HT-29 (cell line): ENCODE results near the gene MDH1. TPM values are rescaled to one million over a fixed set of nuclear protein-coding genes. Genes with fewer than 3 reads are reported as not detected.
"Not testable (repeated sequence)": the region's sequence is repeated elsewhere in the genome, so short reads cannot be mapped to it uniquely, and the experiment has no call there.

Source experiments
- DNase-seq: peaks from one replicate; pipeline ENCODE4 v3.0.0-alpha.2; 2015; ENCODE audit warnings: low spot score
- total RNA-seq: library from RNA; depleted of rRNA; stranded (reverse); fragments of >200 nt; shearing (Covaris generic); gene quantifications from 2 replicates; pipeline ENCODE4 v1.2.3, GENCODE V29; 2014; rRNA removed

MDH1 gene
- 93.7 and 94.2 TPM in 2 replicates for total RNA-seq

DNA sequence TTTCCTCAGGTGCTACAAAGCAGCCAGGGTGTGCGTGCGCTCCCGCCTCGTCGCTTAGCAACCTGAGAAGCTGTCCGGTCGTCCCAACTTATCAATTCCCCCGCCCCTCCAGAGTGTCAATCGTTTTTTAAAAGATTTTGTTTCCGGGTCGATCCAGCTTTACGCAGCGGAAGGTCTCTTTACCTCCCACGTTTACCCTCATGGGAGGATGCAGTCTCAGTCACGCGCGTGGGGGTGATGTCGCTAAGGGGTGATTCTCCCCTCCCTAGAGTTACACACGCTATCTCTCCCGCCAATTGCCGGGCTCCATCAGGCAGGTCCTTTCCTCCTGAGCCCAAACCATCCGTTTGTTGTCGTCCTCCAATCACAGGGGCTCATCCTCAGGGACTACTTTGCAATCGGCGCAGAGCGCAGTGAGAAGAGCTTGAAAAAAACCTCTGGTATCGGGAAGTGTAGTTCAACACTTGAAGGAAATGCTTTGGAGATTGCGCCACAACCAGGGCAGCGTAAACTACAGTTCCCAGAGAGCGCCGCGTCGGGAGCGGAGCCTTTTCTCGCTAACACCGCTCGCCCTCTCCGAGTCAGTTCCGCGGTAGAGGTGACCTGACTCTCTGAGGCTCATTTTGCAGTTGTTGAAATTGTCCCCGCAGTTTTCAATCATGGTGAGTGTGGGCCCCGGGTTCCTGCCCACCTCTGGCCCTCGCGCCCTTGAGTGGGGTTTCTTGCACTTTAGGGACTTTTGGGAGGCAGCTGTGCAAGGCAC, at the start of gene MDH1, which contains the start of gene WDPCP:
TSS of gene MDH1 (plus strand) at position 579 of the 763 bp plus-strand sequence. CDS start at position 660, 81 bp downstream.
TSS of gene WDPCP (minus strand) at position 93 of the 763 bp plus-strand sequence. CDS start 206 bp downstream, outside the sequence.
- DNase-seq, result peak; percentile 97

DNA sequence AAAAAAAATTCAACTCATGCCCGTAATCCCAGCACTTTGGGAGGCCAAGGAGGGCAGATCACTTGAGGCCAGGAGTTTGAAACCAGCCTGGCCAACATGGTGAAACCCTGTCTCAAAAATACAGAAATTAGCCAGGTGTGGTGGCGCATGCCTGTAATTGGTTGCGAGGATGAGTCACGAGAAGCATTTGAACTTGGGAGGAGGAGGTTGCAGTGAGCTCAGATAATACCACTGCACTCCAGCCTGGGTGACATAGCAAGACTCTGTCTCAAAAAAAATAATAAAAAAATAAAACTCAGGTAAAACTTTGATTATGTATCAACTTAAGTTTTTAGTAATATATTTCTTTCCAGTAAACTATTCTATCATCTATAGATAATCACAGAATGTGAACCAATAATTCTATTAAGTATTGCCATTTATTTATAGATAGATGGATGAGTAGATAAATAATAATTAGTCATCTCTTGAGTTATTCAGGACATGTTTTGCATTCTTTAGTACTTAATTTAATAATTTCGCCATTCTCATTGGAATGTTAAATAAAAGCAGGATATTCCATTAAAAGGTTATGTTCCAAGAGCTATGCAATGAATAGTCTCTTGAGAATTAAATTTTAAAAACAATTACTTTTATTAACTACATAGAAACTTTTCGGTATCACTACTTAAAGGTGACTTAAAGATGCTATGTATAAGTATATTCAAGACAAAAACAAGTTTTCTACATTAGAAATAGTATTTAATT, 49.2 kb upstream of the MDH1 start:
- no peak for DNase-seq

DNA sequence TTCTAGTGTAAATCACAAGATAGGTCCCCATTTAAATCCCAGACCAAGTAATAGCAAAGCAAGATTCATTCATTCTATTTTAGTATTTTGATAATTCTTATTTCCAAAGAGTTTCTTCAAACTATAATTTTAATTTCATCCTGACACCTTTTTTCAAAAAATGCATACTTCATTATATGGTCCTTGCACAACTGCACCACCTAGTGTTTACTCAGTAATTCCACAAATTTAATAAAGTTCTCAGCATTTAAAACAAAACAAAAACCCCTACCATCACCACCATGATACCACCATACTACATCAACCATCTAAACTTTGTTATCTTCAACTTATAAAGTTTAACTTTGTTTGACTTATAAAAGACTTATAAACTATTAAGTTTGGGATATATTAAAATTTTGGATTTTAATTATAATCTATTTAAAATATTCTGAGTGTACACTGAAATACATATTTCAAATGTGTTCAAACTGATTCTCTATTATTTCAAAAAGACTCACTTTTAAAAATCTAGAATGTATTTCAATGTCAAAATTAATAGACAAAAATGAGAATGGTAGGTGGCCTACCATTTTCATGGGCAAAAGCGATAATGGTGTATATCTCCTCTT, 44.6 kb upstream of the MDH1 start:
- peak; percentile 15 for DNase-seq

DNA sequence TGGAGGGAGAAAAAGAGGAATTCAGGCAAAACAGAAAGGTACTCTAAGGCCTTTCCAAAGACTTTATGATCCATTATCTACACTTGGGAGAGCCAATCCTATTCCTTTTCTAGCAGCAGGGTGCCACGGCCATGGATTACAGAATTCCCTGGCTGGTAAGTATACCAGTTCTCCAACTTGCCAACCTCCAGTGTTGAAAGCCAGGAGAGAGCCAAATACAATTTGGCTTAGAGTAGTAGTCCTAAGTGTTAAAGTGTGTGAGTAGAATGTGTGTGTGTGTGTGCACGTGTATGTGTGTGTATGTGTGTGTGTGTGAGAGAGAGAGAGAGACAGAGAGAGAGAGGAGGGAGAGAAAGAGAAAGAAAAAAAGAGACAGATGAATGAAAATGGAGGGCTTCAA, 43.7 kb upstream of the MDH1 start:
- no peak for DNase-seq

DNA sequence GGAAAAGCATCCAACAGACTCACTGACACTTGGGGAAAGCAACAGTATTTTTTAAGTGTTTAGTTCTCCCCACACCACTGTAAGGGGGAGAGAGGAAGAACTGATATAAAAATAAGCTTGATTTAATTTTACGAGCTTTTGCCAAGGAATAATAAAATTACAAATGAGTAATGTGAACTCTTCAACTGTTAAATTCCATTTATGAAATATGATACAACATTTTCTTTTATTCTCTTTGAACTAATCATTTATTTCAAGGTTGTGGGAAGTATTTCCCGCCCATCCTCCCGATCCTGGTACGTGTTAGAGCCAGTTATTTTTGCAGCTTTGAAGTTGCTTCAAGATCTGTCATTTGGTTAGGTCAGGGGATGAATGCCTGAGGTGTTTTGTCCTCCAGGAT, 35.7 kb upstream of the MDH1 start:
- no peak for DNase-seq

DNA sequence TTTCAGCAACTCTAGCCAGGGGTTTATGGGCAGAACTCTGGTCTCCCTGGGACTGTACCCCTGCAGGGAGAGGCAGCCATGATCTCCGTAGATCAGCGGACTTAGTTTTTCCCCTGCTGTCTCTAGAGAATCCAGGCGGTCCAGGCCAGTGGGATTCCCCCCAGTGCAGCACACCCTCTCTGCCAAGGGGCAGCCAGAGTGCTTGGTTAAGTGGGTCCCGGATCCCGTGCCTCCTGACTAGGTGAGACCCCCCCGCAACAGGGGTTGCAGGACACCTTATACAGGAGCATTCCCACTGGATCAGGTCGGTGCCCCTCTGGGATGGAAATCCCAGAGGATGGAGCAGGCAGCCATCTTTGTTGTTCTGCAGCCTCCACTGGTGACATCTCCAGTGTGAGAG, 33.5 kb upstream of the MDH1 start:
- DNase-seq, result no peak

DNA sequence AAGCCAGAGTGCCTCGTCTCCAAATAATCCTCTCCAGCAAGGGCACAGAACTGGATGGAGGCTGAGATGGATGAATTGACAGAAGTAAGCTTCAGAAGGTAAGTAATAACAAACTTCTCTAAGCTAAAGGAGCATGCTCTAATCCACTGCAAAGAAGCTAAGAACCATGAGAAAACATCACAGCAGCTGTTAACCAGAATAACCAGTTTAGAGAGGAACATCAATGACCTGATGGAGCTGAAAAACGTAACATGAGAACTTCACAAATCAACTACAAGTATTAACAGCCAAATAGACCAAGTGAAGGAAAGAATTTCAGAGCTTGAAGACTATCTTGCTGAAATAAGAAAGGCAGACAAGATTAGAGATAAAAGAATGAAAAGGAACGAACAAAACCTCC, 32.8 kb upstream of the MDH1 start:
- DNase-seq, result no peak

DNA sequence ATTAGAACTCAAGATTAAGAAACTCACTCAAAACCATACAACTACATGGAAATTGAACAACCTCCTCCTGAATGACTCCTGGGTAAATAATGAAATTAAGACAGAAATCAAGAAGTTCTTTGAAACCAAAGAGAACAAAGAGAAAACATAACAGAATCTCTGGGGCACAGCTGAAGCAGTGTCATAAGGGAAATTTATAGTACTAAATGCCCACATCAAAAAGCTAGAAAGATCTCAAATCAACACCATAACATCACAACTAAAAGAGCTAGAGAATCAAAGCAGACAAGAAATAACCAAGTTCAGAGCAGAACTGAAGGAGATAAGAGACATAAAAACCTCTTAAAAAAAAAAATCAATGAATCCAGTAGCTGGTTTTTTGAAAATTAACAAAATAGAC, 30.9 kb upstream of the MDH1 start:
- DNase-seq, result not testable (repeated sequence)

DNA sequence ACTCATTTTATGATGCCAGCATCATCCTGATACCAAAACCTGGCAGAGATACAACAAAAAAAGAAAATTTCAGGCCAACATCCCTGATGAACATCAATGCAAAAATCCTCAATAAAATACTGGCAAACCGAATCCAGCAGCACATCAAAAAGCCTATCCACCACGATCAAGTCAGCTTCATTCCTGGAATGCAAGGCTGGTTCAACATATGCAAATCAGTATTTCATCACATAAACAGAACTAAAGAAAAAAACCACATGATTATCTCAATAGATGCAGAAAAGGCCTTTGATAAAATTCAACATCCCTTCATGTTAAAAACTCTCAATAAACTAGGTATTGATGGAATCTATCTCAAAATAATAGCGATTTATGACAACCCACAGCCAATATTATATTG, 29.8 kb upstream of the MDH1 start:
- DNase-seq, result not testable (repeated sequence)

DNA sequence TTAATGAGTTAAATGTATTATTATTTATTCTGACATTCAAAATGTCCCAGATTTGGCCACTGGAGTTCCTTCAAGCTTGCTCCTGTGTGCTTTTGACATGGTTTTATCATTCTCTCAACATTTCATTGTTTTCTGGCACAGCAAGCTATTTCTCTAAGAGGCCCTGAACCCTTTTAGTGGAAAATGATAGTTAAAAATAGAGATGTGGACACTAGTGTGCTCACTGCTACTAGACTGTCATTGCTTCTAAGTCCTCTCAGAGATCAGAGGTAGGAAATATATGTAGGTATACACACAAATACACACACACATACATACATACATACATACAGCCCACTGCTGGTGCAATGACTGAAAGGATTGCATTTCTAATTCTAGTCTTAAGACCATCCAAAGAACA, 26.0 kb upstream of the MDH1 start:
- no peak for DNase-seq

DNA sequence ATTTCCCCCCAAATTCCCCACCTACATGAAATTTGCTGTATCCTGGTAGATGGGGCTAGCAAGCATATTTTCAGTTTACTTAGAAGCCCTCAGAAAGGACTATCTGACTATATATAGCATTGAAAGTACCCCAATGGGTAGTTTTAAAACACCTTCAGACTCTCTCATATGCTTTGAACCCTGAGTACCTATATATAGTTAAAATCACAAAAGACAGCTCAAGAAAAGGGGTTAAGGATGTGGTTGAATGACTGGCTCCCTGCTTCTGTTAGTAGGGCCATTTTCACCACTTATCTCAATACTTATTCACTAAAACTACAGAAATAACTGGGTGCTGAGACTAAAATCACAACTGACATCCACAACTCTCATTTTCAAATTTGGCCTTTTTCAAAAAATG, 19.0 kb upstream of the MDH1 start:
- no peak for DNase-seq

DNA sequence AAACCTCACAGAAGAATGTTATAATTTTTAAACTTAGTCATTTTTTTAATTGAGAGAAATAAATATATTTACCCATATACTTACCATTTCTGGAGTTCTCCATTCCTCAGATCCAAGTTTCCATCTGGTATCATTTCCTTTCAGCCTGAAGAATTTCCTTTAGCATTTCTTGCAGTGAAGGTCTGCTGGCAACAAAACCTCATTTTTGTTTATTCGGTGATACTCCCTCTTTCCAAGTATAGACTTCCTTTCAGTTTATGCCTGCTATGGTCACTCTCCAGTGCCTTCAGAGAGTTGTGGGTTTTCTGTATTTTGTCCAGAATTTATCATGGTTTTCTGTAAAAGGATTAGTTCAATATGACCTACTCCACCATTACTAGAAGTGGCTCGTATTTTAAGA, 17.5 kb upstream of the MDH1 start:
- DNase-seq, result no peak

DNA sequence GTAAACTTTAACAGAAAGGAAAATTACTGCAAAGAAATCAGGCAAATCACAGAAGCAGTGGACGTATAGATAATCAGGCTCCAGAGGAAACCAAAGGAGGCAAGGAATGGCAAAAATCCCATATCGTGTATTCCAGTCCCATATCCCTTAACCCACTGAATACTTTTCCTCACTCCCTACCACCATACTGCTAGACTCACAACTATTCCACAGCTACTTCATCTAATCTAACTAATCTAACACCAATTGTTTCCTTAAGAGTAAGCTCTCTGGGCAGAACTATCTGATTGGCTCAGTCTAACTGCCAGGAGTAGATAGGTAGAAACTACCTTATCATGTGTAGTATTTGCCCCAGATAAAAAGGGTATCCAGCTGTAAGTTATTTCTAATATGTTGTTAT, 16.8 kb upstream of the MDH1 start:
- no peak for DNase-seq

DNA sequence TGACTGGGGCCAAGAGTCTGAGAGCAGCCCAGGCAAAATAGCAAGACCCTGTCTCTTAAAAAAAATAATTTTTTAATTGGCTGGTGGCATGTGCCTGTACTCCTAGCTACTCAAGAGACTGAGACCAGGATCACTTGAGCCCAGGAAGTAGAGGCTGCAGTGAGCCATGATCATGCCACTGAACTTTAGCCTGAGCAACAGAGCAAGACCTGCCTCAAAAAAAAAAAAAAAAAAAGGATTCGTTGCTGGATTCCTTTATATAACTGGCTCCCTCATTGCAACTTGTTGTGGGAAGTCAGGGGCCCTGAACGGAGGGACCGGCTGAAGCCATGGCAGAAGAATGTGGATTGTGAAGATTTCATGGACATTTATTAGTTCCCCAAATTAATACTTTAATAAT, 15.7 kb upstream of the MDH1 start:
- not testable (repeated sequence) for DNase-seq

DNA sequence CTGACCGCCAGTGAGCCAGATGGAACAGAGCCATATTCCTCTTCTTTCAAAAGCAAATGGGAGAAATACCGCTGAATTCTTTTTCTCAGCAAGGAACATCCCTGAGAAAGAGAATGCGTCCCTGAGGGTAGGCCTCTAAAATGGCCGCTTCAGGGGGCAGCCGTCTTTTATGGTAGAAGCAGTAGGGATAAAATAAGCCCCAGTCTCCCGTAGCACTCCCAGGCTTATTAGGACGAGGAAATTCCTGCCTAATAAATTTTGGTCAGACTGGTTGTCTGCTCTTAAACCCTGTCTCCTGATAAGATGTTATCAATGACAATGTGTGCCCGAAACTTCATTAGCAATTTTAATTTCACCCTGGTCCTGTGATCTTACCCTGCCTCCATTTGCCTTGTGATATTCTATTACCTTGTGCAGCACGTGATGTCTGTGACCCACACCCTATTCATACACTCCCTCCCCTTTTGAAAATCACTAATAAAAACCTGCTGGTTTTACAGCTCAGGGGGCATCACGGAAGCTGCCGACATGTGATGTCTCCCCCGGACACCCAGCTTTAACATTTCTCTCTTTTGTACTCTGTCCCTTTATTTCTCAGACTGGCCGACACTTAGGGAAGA, 14.9 kb upstream of the MDH1 start:
- not testable (repeated sequence) for DNase-seq

DNA sequence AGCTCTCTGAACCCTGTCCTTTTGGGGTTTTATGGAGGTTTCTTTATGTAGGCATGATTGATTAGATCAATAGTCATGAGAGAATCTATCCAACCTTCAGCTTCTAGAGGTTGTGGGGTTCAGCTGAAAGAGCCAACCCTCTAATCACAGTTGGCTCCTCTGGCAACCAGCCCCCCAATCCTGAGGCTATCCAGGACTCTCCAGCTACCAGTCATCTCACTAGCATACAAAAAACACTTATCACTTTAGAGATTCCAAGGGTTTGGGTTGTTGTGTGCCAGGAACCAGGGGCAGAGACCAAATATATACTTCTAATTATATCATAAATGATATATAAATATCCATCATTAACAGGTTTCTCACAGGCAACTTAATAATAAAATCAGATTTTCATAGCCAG, 12.2 kb upstream of the MDH1 start:
- DNase-seq, result no peak

DNA sequence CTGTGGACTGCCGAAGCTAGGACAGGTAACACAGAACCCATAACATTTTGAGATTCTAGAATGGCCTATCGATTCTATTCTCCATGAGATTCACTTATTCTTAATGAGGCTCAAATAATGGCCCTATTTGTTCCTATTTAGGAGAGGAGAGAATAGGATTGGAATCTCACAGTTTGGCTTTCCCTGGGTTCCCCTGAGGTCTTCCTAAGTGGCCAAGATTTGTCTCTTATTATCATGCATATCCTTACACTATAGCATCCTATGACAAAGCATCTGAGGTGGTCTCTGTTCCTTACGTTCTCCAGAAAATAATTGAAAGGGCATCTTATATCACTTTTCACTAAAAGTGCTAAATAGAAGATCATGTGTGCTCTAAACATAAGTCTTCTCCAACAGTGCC, 10.0 kb upstream of the MDH1 start:
- DNase-seq, result no peak

DNA sequence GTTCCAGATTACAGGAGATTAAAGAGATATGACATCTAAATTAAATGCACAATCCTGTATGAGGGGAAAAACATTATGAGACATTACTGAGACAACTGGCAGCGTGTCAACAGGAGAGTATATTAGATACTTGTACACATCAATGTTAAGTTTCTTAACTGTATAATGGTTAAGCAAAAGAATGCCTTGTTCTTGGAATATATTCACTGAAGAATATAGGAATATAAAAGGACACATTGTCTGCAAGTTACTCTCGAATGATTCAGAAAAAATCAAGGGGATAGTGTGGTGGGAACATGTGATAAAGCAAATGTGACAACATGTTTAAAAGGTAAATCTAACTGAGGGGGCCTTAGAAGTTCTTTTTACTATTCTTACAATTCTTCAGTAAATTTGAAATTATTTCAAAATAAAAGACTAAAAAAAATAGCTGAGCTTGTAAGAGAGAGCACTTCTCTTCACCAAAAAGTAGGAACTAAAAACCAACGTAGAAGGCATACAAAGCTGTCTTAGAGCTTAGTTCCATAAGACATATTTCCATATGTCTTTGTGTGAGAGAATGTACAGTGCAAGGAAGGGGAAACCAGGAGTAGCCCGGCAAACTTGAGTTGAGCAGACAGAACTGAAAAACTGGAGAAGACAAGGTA, 8.0 kb upstream of the MDH1 start:
- DNase-seq, result no peak

DNA sequence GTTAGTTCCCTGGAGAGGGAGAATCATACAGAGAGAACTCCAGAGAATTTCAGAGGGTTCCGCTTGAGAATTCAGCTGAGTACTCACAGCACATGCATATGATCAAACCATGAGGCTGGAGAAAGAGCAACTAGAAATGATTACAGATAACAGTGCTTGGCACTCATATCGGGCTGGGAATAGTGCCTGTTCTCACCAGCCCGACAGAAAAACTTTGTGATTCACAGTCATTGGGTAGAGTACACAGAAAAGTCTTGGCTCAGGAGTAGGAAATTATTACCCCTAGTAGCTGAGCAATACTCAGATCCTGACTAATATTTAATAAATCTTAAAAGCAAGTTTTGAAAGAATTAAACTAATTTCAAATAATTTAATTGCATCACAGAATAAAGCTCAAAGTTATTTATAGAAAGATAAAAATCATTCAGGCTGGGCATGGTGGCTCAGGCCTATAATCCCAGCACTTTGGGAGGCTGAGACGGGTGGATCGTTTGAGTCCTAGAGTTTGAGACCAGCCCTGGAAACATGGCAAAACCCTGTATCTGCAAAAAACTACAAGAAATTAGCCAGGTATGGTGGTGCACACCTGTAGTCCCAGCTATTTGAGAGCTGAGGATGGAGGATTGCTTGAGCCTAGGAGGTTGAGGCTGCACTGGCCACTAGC, 7.3 kb upstream of the MDH1 start:
- no peak for DNase-seq

DNA sequence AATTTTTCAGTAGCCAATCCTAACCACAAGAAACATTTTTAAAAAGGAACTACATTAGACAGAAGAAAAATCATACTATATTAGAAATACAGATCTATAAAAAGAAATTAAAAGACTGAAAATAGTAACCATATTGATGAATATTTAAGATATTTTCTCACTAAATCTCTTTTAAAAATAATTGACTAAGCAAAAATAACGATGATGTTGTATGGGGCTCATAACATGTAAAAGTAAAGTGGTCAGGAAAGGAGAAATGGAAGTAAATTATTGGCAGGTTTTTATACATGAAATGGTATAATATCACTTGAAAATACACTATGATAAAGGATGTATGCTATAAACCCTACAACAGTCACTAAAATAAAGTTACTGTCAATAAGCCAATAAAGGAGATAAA, 5.9 kb upstream of the MDH1 start:
- DNase-seq, result no peak

DNA sequence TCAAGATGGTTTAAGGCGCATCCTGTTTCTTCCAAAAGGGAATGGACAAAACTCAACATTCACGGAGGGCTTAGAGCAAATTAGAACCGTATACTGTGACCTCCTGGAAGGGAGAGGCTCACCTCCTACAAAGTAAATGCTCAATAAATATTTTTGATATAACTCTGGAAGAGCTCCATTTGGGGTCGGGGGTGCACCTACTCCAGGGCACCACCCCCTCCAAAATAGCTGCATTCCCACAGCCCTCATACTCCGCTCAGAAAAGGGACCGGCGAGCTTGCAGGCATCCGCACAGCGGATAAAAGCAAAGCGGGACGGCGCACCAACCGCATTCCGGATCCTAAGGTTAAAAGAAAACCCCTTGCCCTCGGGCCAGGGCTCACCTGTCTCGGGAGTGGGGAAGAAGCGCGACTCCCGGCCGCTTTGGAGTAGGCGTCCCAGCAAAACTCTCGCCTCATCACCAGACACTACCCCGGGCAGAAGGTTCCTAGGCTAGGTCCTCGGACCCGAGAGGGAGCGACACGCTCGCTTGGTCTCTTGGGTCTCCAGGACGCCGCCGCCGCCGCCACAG, 864 bp upstream of the MDH1 start:
- DNase-seq, result no peak
